Dendritic cell treated with granulocyte-macrophage colony-stimulating factor and Interleukin-4, amounts not matched to agents 40 ng/mL and 50 ng/mL, for 4 days (primary cell): Measurements from ENCODE around the gene RPL38.

ENCODE experiments used
- H3K27ac Mint-ChIP-seq: one replicate; pipeline ENCODE4 v1.8.0; 2022; ENCODE audit warnings: mild to moderate bottlenecking, mixed read lengths
- H3K27me3 Mint-ChIP-seq: one replicate; pipeline ENCODE4 v1.8.0; 2022; ENCODE audit warnings: mild to moderate bottlenecking, mixed read lengths
- H3K36me3 Mint-ChIP-seq: one replicate; pipeline ENCODE4 v1.8.0; 2022; ENCODE audit warnings: low read depth, mixed read lengths
- H3K4me1 Mint-ChIP-seq: one replicate; pipeline ENCODE4 v1.8.0; 2022; ENCODE audit warnings: low read depth, mixed read lengths
- H3K4me3 Mint-ChIP-seq: one replicate; pipeline ENCODE4 v1.8.0; 2022; ENCODE audit warnings: mild to moderate bottlenecking, moderate library complexity, mixed read lengths
- H3K9me3 Mint-ChIP-seq: one replicate; pipeline ENCODE4 v1.8.0; 2022; ENCODE audit warnings: mixed read lengths
- intact Hi-C: fragments of 100-400 bp; cut with micrococcal nuclease; formaldehyde crosslinking; loops from one replicate; pipeline ENCODE4 v1.15.0; 2022

Gene RPL38

DNA sequence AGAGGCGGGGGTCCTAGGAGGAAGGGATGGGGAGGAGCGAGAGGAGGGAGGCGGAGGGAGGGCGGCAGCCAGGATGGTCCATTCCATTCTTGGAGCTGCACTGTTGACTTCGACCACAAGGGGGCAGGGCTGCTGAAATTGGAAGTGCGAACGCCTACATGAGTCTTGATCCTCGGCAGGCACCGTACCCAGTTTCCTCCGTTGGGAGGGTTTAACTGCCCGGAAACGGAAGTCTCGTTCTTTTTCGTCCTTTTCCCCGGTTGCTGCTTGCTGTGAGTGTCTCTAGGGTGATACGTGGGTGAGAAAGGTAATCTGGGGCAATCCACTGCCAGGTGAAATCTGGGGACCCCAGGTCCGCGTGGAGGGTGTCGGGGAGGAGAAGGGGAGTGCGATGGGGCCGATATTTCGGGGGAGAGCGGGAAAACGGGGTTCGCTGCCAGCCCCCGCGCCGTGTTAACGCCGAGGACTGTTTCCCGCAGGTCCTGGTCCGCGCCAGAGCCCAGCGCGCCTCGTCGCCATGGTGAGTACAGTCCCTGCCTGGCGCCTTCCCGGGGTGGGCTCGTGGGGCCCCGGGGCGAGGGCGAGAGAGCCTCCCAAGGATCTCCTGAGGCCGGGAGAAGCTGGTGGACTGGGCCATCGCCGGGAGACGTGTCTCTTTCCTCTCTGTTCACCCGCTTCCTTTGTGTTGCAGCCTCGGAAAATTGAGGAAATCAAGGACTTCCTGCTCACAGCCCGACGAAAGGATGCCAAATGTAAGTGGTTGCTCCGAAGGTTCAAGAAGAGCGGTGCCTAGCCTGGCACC is at the start of gene RPL38:
Gene RPL38, plus strand, starts transcription at position 240 of the 802 bp plus-strand sequence. Its CDS starts 278 bp downstream, at position 518.
- H3K9me3 Mint-ChIP-seq = no peaks in the 10 kb centered on the region
- H3K27me3 Mint-ChIP-seq = peaks cover 38% of the 10 kb centered on the region
- H3K4me1 Mint-ChIP-seq = peaks cover 53% of the 10 kb centered on the region
- intact Hi-C loops = no loop called here
- H3K27ac Mint-ChIP-seq = peak within 1 kb of the TSS; percentile 90
- H3K4me3 Mint-ChIP-seq = peak within 1 kb of the TSS; percentile 93
- H3K36me3 Mint-ChIP-seq = peaks cover 49% of the 10 kb centered on the region

DNA sequence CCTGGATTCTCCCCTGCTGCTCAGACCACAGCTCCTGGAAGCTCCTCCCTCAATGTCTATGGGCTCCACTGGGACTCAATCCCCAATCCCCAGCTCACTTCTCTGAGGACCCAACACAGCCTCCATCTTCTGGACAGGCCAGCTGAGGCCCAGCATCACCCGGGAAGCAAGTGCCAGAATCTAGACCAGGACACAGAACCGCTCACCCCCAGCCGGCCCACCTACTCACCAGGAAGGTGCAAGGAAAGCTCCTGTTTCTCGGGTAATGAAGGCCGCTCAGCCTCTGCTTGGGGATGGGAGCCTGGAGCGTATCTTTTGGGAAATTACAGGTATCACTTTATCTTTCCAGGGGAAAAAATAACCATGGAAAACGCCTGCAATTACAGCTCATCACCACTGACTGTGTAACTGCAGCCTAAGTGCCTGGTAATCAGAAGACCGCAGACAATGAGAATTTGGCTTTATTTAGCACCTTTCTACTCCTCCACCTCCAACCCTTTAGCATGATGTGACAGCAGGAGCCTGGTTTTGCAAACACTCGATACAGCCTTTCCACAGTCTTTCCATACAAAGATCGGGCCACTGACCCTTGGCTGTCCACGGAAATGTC is 49.6 kb upstream of the RPL38 start:
- no peak overlapping the region for H3K4me3 Mint-ChIP-seq
- H3K27me3 Mint-ChIP-seq = peaks cover 11% of the 10 kb centered on the region
- no peaks in the 10 kb centered on the region for H3K4me1 Mint-ChIP-seq
- intact Hi-C loops = no loop called here
- H3K9me3 Mint-ChIP-seq = no peaks in the 10 kb centered on the region
- no peaks in the 10 kb centered on the region for H3K36me3 Mint-ChIP-seq
- H3K27ac Mint-ChIP-seq = no peak overlapping the region

DNA sequence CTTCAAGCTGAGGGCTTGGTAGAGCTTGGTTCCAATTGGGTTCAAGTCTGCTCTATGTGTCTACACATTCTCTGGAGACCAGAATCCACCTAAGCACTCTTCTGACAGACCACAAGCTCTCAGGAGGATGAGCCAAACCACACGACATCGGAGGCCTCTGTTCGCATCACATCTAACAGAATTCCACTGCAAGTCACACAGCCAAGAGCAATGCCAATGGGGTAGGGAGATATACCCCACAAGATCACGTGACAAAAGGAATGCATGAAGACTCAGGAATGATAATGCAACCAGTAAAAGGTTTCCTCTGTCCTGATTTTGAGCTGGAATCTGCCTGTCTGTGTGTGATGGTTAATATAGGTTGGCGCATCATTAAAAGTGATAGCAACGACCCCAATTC is 46.6 kb upstream of the RPL38 start:
- Mint-ChIP-seq H3K4me1 (no peaks in the 10 kb centered on the region), H3K27ac (no peak overlapping the region), H3K4me3 (no peak overlapping the region)

DNA sequence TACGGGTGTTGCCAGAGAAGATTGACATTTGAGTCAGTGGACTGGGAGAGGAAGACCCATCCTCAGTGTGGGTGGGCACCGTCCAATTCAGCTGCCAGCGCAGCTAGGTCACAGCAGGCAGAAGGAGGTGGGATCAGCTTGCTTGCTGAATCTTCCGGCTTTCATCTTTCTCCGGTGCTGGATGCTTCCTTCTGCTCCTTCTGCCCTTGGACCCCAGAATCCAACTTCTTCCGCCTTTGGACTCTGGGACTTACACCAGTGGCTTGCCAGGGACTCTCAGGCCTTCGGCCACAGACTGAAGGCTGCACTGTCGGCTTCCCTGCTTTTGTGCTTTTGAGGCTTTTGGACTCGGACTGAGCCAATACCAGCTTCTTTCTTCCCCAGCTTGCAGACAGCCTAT is 46.1 kb upstream of the RPL38 start:
- H3K27me3 Mint-ChIP-seq = peaks cover 15% of the 10 kb centered on the region
- H3K36me3 Mint-ChIP-seq = no peaks in the 10 kb centered on the region
- intact Hi-C loops = no loop called here
- H3K4me3 Mint-ChIP-seq = no peak overlapping the region
- no peaks in the 10 kb centered on the region for H3K4me1 Mint-ChIP-seq
- H3K27ac Mint-ChIP-seq = no peak overlapping the region
- no peaks in the 10 kb centered on the region for H3K9me3 Mint-ChIP-seq

More for the DNA sequence above, 46.6 kb upstream of the RPL38 start:
- H3K36me3 Mint-ChIP-seq = no peaks in the 10 kb centered on the region
- H3K9me3 Mint-ChIP-seq = no peaks in the 10 kb centered on the region
- H3K27me3 Mint-ChIP-seq = peaks cover 15% of the 10 kb centered on the region
- intact Hi-C loops = no loop called here

DNA sequence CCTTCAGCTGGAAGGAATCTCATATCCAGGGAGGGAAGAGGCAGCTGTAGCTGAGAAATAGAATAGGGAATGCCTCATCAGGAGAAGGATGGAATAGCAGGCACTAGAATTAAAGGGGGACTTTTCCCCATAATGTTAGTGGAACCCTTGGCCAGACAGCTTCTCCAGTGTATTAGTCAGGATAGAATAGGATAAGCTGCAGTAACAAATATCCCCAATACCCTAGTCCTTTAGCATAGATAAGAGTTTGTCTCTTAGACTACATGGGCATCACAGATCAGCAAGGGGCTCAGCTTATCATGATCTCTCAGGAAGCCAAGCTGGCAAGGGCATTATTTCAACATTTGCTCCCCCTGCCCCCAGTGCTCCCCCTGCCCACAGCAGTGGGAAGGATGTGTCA is 44.7 kb upstream of the RPL38 start:
- Mint-ChIP-seq H3K9me3 (no peaks in the 10 kb centered on the region), H3K27me3 (peaks cover 15% of the 10 kb centered on the region), H3K4me1 (no peaks in the 10 kb centered on the region), H3K27ac (no peak overlapping the region), H3K36me3 (no peaks in the 10 kb centered on the region), H3K4me3 (no peak overlapping the region)
- intact Hi-C loops = no loop called here

DNA sequence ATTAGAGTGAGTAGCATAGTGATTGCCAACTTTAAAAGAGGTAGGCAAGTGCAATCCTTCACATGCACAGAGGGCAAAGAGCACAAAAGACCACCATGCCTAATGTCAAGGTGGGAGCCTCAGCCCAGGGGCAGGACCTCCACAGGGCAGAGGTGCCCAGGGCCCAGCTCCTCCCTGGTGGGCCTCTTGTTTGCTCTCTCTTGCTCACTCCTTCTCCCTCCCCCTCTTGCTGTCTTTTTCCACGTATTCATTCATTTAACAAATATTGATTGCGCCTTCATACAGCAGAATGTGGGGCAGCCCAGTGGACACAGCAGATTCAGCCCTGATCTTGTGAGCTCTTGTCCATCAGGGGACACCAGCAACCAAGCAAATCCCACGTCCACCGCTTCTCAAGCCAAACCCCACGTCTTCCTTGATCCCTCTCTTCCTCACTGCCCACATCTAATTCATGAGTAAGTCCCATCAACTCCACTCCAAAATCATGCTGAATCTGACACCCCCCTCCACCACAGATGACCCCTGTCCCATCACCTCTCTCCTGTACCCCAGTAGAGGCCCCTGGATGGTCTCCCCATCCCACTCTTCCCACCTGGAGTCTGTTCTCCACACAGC is 44.1 kb upstream of the RPL38 start:
- Mint-ChIP-seq H3K4me1 (no peaks in the 10 kb centered on the region), H3K9me3 (no peaks in the 10 kb centered on the region), H3K36me3 (no peaks in the 10 kb centered on the region), H3K27ac (no peak overlapping the region), H3K4me3 (no peak overlapping the region), H3K27me3 (peaks cover 15% of the 10 kb centered on the region)
- intact Hi-C loops = no loop called here

DNA sequence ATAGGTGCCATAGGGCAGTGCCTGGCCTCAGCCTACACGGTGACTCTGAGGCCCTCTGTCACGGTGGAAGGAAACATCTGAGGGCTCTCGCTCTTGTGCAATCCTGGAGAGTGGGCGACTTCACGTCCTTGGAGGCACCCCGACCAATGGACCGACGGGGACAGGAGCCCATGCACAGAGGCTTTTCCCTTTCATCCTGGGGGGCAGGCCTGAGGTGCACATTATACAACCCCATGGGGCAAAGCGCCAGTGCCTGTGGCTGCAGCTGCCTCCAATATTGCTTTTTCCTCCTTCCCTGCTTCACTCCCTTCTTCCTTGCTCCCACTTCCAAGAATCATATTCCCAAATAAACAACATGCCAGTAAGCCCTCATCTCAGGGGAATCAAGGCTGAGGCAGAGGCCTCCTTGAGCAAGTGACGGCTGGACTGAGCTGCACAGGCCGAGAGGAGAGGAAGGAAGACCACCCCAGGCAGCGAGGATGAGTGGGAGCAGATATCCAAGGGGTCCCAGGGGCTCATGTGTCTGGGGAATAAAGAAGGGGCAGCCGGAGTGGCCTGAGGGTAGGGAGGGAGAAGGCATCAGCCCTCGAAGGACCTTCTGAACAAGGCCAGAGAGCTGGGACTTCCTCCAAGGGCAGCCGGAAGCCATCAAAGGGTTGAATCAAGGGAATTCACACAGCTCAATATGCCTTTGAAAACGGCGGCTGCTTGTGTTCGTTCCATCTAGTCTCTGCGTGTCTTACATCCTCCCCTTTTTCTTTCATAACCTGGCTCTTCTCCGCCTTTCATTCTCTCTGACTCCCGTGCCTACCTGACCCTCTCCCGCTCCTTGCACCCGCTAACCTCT is 42.6 kb upstream of the RPL38 start:
- Mint-ChIP-seq H3K27ac (no peak overlapping the region), H3K27me3 (peaks cover 15% of the 10 kb centered on the region), H3K4me3 (no peak overlapping the region), H3K9me3 (no peaks in the 10 kb centered on the region), H3K4me1 (no peaks in the 10 kb centered on the region), H3K36me3 (no peaks in the 10 kb centered on the region)
- intact Hi-C loops = no loop called here

DNA sequence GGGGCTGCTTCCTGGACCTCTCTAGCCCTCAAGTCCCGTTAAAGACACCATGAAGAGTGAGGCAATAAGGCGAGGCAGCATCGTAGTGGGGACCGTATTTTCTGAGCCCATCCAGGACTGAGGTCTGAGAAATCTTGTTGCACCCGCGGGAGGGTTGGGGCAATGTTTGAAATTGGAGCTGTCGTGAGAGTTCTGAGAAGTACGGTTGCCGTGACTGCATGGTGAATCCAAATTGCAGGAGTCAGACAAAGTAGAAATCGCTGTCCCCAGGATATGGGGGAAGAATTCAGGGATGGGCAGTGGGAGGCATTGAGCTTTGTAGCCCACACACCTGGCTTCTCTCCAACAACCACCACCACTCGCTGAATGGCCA is 42.0 kb upstream of the RPL38 start:
- H3K9me3 Mint-ChIP-seq = no peaks in the 10 kb centered on the region
- no peaks in the 10 kb centered on the region for H3K4me1 Mint-ChIP-seq
- no peak overlapping the region for H3K4me3 Mint-ChIP-seq
- peaks cover 20% of the 10 kb centered on the region for H3K27me3 Mint-ChIP-seq
- intact Hi-C loops = no loop called here
- H3K36me3 Mint-ChIP-seq = no peaks in the 10 kb centered on the region
- no peak overlapping the region for H3K27ac Mint-ChIP-seq

DNA sequence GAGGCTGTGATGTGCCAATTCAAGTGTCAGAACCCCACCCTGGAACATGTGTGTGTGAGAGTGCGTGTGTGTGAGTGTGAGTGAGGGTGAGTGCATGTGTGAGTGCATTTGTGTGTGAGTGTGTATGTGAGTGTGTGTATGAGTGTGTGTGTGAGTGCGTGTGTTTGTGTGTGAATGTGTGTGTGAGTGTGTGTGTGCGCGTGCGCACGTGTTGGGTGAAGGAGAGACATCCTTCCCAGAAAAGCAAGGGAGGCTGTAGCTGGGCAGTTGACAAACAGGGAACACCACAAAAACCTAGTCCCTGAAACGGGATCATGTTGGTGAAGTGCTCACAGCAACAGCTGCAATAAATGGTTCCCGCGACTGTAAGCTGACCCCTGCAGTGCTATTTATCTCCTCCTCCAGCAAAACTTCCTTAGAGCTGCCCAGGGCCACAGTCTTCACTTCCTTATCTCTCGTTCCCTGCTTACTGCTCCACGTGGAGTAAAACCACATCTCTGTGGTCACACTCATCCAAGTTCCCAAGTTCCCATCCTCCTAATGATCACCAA is 40.1 kb upstream of the RPL38 start:
- H3K4me1 Mint-ChIP-seq = no peaks in the 10 kb centered on the region
- no peak overlapping the region for H3K4me3 Mint-ChIP-seq
- no peaks in the 10 kb centered on the region for H3K36me3 Mint-ChIP-seq
- no peak overlapping the region for H3K27ac Mint-ChIP-seq
- H3K9me3 Mint-ChIP-seq = no peaks in the 10 kb centered on the region
- intact Hi-C loops = no loop called here
- peaks cover 26% of the 10 kb centered on the region for H3K27me3 Mint-ChIP-seq

DNA sequence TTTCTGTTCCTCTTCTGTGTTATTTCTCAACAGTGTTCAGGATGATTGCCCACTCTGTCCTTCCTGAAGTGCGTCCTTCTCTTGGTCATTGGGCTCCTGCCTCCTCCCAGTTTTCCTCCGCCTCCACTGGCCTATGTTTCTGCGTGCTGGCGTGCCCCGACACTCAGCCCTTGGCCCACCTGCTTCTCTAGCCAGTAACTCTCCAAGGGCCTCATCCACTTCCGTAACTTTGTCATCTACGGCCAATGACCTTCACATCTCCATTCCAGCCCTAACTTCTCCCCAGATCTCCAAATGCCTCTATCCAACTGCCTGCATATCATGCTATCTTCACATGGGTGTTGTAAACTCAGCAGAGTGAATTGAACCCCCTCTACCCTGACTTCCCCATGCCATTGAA is 39.6 kb upstream of the RPL38 start:
- peaks cover 26% of the 10 kb centered on the region for H3K27me3 Mint-ChIP-seq
- no peaks in the 10 kb centered on the region for H3K4me1 Mint-ChIP-seq
- H3K27ac Mint-ChIP-seq = no peak overlapping the region
- no peaks in the 10 kb centered on the region for H3K36me3 Mint-ChIP-seq
- H3K4me3 Mint-ChIP-seq = no peak overlapping the region
- intact Hi-C loops = no loop called here
- no peaks in the 10 kb centered on the region for H3K9me3 Mint-ChIP-seq

DNA sequence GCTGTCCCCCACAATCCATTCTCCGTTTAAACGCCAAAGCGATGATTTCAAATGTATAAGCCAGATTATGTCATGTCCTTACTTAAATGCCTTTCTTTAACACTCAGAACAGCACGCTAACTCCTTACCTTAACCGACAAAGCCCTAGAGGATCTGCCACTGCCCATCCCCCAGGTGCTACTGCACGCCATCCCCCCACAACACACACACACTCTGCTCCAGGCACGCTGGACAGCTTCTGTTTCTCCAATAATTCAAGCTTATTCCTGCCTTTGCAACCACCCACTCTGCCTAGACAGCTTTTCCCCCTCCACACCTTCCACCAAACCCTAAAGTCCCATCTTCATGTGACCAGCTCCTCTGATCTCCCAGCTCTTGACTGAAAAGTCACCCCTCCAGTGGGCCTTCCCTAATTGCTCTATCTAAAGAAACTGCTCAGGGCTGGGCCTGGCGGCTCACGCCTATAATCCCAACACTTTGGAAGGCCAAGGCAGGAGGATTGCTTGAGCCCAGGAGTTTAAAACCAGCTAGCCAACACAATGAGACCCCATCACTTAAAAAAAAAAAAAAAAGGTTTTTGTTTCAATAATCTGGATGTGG is 38.9 kb upstream of the RPL38 start:
- Mint-ChIP-seq H3K4me3 (no peak overlapping the region), H3K9me3 (no peaks in the 10 kb centered on the region), H3K27me3 (peaks cover 25% of the 10 kb centered on the region), H3K4me1 (no peaks in the 10 kb centered on the region), H3K27ac (no peak overlapping the region), H3K36me3 (no peaks in the 10 kb centered on the region)
- intact Hi-C loops = no loop called here

DNA sequence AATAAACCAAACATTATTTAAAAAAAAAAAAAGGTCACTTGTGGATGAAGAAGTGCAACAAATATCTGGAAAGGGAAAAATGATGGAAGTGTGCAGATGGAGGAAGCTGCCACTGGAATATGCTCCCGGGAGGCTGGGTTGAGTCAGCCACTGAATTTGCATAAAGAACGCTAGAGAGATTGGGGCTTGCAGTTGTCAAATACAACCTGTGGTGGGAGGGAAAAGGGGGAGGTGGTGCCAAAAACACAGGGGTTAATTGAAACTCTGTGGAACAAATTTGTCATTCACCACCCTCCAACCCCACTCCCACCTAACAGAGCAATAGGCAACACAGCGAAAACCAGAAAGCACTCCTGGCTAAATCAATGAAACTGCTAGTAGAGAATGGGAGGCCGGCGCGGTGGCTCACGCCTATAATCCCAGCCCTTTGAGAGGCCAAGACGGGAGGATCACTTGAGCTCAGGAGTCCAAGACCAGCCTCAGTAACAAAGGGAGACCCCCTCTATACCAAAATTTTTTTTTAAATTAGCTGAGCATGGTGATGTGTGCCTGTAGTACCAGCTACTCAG is 37.6 kb upstream of the RPL38 start:
- Mint-ChIP-seq H3K9me3 (no peaks in the 10 kb centered on the region), H3K27ac (no peak overlapping the region), H3K4me3 (no peak overlapping the region), H3K36me3 (no peaks in the 10 kb centered on the region), H3K27me3 (peaks cover 23% of the 10 kb centered on the region), H3K4me1 (no peaks in the 10 kb centered on the region)
- intact Hi-C loops = no loop called here

DNA sequence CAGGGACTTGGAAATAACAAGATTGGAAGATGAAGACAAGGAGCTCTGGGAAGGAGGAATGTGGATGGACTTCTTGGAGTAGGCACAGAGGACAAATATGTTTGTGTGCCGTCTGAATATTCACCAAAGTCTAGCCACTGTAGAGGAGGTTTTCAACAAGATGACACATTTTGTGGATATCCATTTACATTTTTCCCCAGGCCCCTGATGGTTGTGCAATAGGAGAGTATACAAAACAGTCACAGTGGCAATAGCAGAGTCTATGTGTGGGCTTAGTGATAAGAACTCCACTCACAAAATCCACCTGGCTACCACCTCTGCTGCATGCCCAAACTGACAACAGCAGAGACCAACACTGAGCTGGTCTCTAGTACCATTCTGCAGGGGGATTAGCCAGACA is 32.6 kb upstream of the RPL38 start:
- Mint-ChIP-seq H3K27me3 (peaks cover 29% of the 10 kb centered on the region), H3K27ac (no peak overlapping the region), H3K4me1 (peaks cover 5% of the 10 kb centered on the region), H3K4me3 (no peak overlapping the region), H3K9me3 (no peaks in the 10 kb centered on the region), H3K36me3 (no peaks in the 10 kb centered on the region)
- intact Hi-C loops = loop anchor here (10.0 kb wide), 1 partner anchor 516 kb away; no protein-coding TSS in a partner anchor
